NB4 (cell line): ENCODE measurements around the gene PNMA6A.

Experiments used
- POLR2A ChIP-seq: IDR thresholded peaks from 2 replicates; pipeline ENCODE4 v1.6.1; 2011; ENCODE audit warnings: mild to moderate bottlenecking; ENCODE audit not compliant: insufficient read length; ENCODE audit errors: extremely low read depth
- TF ChIP-seq, protein P1 (sequence below): IDR thresholded peaks from one replicate; pipeline ENCODE4 v1.5.1; 2012; ENCODE audit warnings: low read depth, low read length
- TF ChIP-seq, protein P2 (sequence below): IDR thresholded peaks from 2 replicates; pipeline ENCODE4 v1.6.1; 2011; ENCODE audit warnings: low read depth, low read length

DNA sequence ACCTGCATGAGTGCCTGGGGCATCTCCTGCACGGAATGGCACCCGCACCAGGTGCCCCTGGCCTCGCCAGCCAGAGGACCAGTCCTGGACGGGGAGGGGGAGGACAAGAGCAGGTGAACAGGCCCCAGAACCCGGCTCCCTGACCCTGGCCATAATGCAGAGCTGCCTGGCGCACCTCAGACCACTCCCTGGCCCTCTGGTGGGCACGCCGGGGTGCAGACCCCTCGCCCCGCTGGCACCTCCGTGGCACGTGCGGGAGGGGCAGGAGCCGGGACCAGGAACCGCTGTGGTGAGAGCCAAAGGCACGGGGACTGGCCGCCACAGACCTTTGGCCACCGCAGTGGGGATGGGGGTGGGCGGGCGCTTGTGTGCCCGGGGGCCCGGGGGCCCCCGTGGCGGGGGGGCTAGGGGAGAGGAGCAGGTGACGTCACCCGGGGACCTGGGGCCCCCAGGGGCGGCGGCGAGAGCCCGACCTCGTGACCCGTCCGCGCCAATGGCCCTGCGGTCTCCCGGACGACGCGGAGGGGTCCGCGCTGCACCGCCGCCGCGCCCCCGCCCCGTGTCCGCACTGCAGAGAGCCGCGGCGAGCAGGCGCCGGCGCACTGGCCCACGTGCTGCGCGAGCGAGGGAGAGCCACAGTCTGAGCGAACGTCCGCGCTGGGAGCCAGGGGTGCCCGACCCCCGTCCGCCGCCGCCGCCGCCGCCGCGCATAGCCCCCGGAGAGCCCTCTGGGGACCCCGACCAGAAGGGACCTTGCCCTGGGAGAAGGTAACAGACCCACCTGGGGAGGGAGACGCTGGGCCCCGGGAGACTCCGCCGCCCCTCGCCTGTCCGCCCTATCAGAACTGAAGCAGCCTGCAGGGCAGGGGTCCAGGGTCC, 16.1 kb upstream of the PNMA6A start, which contains the start of gene PNMA3:
- TF ChIP-seq, protein P1, sequence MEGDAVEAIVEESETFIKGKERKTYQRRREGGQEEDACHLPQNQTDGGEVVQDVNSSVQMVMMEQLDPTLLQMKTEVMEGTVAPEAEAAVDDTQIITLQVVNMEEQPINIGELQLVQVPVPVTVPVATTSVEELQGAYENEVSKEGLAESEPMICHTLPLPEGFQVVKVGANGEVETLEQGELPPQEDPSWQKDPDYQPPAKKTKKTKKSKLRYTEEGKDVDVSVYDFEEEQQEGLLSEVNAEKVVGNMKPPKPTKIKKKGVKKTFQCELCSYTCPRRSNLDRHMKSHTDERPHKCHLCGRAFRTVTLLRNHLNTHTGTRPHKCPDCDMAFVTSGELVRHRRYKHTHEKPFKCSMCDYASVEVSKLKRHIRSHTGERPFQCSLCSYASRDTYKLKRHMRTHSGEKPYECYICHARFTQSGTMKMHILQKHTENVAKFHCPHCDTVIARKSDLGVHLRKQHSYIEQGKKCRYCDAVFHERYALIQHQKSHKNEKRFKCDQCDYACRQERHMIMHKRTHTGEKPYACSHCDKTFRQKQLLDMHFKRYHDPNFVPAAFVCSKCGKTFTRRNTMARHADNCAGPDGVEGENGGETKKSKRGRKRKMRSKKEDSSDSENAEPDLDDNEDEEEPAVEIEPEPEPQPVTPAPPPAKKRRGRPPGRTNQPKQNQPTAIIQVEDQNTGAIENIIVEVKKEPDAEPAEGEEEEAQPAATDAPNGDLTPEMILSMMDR: no peak
- no peak for TF ChIP-seq POLR2A
- TF ChIP-seq, protein P2, sequence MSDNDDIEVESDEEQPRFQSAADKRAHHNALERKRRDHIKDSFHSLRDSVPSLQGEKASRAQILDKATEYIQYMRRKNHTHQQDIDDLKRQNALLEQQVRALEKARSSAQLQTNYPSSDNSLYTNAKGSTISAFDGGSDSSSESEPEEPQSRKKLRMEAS: no peak
